GM12865 (cell line): ENCODE measurements around the gene SLC12A7.
A peak's percentile ranks its signal among the peaks of the same experiment; 100 is the strongest.
"Not testable (repeated sequence)": the region's sequence is repeated elsewhere in the genome, so short reads cannot be mapped to it uniquely, and the experiment has no call there.

Experiments used
- DNase-seq: peaks from one replicate; pipeline ENCODE4 v3.0.0; 2010; ENCODE audit warnings: low read depth
- H3K4me3 ChIP-seq: 2 replicates; pipeline ENCODE4 v1.5.1; 2011; ENCODE audit warnings: mild to moderate bottlenecking, low read depth, low read length, control low read depth
- CTCF ChIP-seq: IDR thresholded peaks from 2 replicates; pipeline ENCODE4 v1.5.1; 2011; ENCODE audit warnings: low read length, control low read depth, low read depth, inconsistent platforms; ENCODE audit not compliant: insufficient read depth; ENCODE audit errors: missing control alignments

The SLC12A7 gene

GRCh38 chr5:1131726-1132125, 19.9 kb upstream of the SLC12A7 start:
- H3K4me3 ChIP-seq = no peak overlapping the region
- TF ChIP-seq CTCF = no peak
- DNase-seq = no peak

- TF ChIP-seq CTCF = no peak
- DNase-seq = no peak
- peak overlapping the region; percentile 32 for H3K4me3 ChIP-seq
Measured at GRCh38 chr5:1131191-1131621, 19.3 kb upstream of the SLC12A7 start.

GRCh38 chr5:1130218-1130946, 18.5 kb upstream of the SLC12A7 start:
- H3K4me3 ChIP-seq = peak overlapping the region; percentile 32
- no peak for DNase-seq
- no peak for TF ChIP-seq CTCF

GRCh38 chr5:1129711-1130055, 17.8 kb upstream of the SLC12A7 start:
- H3K4me3 ChIP-seq = no peak overlapping the region
- no peak for DNase-seq

GRCh38 chr5:1128977-1129710, 17.3 kb upstream of the SLC12A7 start:
- no peak overlapping the region for H3K4me3 ChIP-seq
- DNase-seq = no peak
- no peak for TF ChIP-seq CTCF

More at GRCh38 chr5:1129711-1130055, 17.8 kb upstream of the SLC12A7 start:
- TF ChIP-seq CTCF = no peak

GRCh38 chr5:1127959-1128785, 16.3 kb upstream of the SLC12A7 start:
- no peak overlapping the region for H3K4me3 ChIP-seq
- TF ChIP-seq CTCF = no peak
- no peak for DNase-seq

- H3K4me3 ChIP-seq, DNase-seq: not testable (repeated sequence)
Measured at GRCh38 chr5:1125695-1126094, 13.8 kb upstream of the SLC12A7 start.
